Central memory CD8-positive, alpha-beta T cell (primary cell): ENCODE measurements around the gene FAM184A.
"Not testable (repeated sequence)": the region's sequence is repeated elsewhere in the genome, so short reads cannot be mapped to it uniquely, and the experiment has no call there.

Source experiments
- ATAC-seq: fragments of 150-1000 bp; cut with Tn5 transposase; replicated peaks from 2 replicates; pipeline ENCODE4 v1.10.0; 2022; ENCODE audit warnings: mild to moderate bottlenecking, moderate FRiP score, moderate number of reproducible peaks; ENCODE audit not compliant: poor library complexity, severe bottlenecking; ENCODE audit errors: extremely low read depth
- DNase-seq, 2 donors: peaks; one replicate each; pipeline ENCODE4 v3.0.0; 2021; ENCODE audit warnings: low spot score in 2 of 2
- H3K27ac Mint-ChIP-seq: one replicate; pipeline ENCODE4 v1.8.0; 2022; ENCODE audit warnings: low read depth, mild to moderate bottlenecking, moderate library complexity, mixed read lengths
- H3K27me3 Mint-ChIP-seq: one replicate; pipeline ENCODE4 v1.8.0; 2022; ENCODE audit warnings: mixed read lengths
- H3K36me3 Mint-ChIP-seq: one replicate; pipeline ENCODE4 v1.8.0; 2022; ENCODE audit warnings: mild to moderate bottlenecking, moderate library complexity, mixed read lengths; ENCODE audit not compliant: insufficient read depth
- H3K4me1 Mint-ChIP-seq: one replicate; pipeline ENCODE4 v1.8.0; 2022; ENCODE audit warnings: mixed read lengths
- H3K4me3 Mint-ChIP-seq: one replicate; pipeline ENCODE4 v1.8.0; 2022; ENCODE audit warnings: mild to moderate bottlenecking, moderate library complexity, mixed read lengths
- H3K9me3 Mint-ChIP-seq: one replicate; pipeline ENCODE4 v1.8.0; 2022; ENCODE audit warnings: mixed read lengths

The FAM184A gene

DNA sequence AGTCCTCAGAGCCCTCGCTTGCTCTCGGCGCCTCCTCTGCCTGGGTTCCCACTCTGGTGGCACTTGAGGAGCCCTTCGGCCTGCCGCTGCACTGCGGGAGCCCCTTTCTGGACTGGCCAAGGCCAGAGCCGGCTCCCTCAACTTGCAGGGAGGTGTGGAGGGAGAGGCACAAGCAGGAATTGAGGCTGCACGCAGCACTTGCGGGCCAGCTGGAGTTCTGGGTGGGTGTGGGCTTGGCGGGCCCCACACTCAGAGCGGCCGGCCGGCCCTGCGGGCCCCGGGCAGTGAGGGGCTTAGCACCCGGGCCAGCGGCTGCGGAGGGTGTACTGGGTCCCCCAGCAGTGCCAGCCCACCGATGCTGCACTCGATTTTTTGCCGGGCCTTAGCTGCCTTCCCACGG is 63.3 kb downstream of the FAM184A start:
- not testable (repeated sequence) for H3K27ac Mint-ChIP-seq, H3K36me3 Mint-ChIP-seq, H3K9me3 Mint-ChIP-seq, H3K4me3 Mint-ChIP-seq, DNase-seq, H3K27me3 Mint-ChIP-seq, ATAC-seq, H3K4me1 Mint-ChIP-seq

DNA sequence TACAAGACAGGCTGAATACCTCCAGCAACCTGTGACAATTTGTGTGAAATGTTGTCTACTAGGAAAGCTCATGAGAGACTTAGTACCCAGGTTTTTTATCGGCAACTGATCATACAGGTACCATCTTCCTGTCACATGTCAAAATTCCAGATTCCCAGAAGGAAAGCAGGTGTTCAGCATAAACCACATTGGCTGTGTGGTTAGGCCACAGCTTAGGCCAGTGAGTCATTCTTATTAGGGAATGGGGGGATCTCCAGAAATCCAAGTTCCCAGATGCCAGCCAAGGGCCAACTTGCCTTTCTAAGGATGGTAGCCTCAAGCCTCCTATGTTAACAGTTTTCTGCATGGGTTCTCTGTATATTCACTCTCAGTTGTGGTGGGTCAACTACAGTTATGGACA is 65.9 kb downstream of the FAM184A start:
- H3K9me3 Mint-ChIP-seq, result no peaks in the 10 kb centered on the region
- no peak overlapping the region for H3K27ac Mint-ChIP-seq
- no peaks in the 10 kb centered on the region for H3K4me1 Mint-ChIP-seq
- ATAC-seq (no peak), DNase-seq (no peak)
- H3K36me3 Mint-ChIP-seq, result no peaks in the 10 kb centered on the region
- no peak overlapping the region for H3K4me3 Mint-ChIP-seq
- no peaks in the 10 kb centered on the region for H3K27me3 Mint-ChIP-seq

DNA sequence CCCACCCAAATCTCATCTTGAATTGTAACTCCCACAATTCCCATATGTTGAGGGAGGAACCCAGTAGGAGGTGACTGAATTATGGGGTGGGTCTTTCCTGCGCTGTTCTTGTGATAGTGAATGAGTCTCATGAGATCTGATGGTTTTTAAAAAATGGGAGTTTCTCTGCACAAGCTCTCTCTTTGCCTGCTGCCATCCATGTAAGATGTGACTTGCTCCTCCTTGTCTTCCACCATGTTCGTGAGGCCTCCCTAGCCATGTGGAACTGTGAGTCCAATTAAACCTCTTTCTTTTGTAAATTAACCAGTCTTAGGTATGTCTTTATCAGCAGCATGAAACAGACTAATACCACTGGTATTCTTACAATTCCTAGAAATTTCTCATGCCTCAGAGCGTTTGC is 69.2 kb downstream of the FAM184A start:
- ATAC-seq, H3K27me3 Mint-ChIP-seq: not testable (repeated sequence)

DNA sequence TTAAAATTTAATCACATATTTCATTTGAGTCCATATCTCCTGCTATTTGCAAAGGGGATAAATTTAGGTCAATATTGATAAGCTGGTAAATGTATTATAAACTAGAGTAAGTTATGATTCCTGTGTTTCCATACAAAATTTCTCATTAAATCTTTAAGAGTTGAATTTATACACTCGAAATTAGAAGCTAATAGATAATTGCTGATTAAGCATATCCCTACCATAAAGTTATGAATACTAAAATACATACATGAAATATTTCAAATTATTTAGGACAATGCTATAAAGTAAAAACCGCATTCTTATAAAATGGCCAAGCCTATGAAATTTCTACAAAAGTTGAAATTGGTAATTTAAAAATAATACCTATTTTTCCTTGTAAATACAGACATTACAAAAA is 71.5 kb downstream of the FAM184A start:
- no peaks in the 10 kb centered on the region for H3K27me3 Mint-ChIP-seq
- no peak overlapping the region for H3K4me3 Mint-ChIP-seq
- H3K36me3 Mint-ChIP-seq, result no peaks in the 10 kb centered on the region
- H3K4me1 Mint-ChIP-seq, result no peaks in the 10 kb centered on the region
- H3K27ac Mint-ChIP-seq, result no peak overlapping the region
- ATAC-seq, result no peak
- DNase-seq, result no peak
- no peaks in the 10 kb centered on the region for H3K9me3 Mint-ChIP-seq

More for the DNA sequence above, 69.2 kb downstream of the FAM184A start:
- H3K36me3 Mint-ChIP-seq, H3K4me1 Mint-ChIP-seq, DNase-seq, H3K27ac Mint-ChIP-seq, H3K9me3 Mint-ChIP-seq, H3K4me3 Mint-ChIP-seq: not testable (repeated sequence)

DNA sequence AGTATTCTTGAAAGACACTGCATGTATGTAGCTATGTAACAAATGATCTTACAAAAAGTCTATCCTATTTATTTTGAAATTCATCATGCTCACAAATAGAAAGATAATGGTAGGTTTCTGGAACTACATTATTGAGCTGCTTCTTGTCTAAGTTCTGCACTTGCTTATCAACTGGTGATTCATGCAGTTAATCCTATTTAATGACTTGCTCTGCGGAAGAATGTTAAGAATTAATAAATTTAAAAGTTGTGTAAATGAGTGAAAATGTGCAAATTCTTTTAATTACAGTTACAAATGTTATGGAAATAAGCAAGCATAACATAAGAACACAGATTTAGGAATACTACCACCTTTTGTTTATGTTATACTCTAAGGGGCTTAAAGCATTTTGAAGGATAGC is 76.4 kb downstream of the FAM184A start:
- Mint-ChIP-seq H3K36me3 (no peaks in the 10 kb centered on the region), H3K27me3 (peaks cover 10% of the 10 kb centered on the region)
- DNase-seq, result no peak

DNA sequence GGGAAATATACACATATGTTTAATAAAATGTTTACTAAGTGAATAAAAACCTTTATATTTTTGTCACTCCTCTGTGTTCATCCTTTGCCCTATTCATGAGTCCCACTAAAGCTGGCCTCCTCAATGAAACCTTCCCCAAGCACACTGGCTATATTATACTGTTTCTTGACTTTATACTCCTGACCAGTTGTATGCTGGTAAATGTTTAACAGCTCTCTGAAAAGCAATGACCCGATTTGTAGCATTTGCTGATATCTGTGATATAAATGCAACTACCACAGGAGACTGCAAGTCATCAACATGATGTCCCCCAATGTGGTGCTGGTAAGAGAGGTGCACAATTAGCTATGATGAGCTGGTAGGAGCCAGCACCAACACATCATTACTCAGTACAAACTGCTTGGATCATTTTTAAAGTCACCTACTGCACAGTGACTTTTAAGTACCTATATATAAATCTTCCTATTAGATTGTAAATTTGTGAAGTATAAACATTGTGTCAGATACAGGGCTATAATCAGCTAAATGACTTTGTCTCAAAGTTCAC is 78.9 kb downstream of the FAM184A start:
- no peak overlapping the region for H3K4me3 Mint-ChIP-seq
- no peaks in the 10 kb centered on the region for H3K9me3 Mint-ChIP-seq
- H3K36me3 Mint-ChIP-seq, result no peaks in the 10 kb centered on the region
- DNase-seq, result no peak
- ATAC-seq, result no peak
- no peak overlapping the region for H3K27ac Mint-ChIP-seq
- H3K27me3 Mint-ChIP-seq, result peaks cover 10% of the 10 kb centered on the region
- no peaks in the 10 kb centered on the region for H3K4me1 Mint-ChIP-seq

More for the DNA sequence above, 76.4 kb downstream of the FAM184A start:
- Mint-ChIP-seq H3K9me3 (no peaks in the 10 kb centered on the region), H3K4me1 (no peaks in the 10 kb centered on the region), H3K4me3 (no peak overlapping the region), H3K27ac (no peak overlapping the region)
- no peak for ATAC-seq

DNA sequence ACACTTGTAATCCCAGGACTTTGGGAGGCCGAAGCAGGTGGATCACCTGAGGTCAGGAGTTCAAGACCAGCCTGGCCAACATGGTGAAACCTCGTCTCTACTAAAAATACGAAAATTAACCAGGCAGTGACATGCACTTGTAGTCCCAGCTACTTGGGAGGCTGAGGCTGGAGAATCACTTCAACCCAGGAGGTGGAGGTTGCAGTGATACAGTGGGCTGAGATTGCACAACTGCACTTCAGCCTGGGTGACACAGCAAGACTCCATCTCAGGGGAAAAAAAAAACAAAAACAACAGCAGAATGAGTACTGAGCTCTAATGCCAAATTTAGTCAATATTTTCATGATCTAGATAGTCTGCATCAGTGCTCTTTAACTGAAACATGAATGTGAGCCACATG is 81.0 kb downstream of the FAM184A start:
- DNase-seq, result not testable (repeated sequence)
- peaks cover 10% of the 10 kb centered on the region for H3K27me3 Mint-ChIP-seq

DNA sequence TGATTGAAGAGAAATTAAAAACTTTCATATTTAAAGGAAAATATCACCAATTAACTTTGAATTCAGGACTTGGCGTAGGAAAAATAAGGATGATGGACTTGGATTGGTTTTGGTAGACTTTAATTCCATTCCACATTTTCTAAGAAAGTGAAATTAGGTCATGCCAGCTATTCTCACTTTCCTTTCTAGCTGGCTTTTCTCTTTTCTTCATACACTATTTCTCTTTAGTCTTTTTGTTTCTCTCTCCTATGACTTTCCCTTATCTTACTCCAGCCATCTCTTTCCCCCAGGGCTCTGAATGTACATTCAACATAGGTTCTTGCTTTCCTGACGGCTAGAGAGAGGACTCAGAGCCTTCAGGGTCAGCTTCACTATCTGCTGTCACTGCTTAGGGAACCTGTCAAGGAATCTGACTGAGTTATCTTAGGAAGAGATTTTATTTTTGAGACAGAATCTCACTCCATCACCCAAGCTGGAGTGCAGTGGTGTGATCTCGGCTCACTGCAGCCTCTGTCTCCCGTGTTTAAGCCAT is 82.1 kb downstream of the FAM184A start:
- Mint-ChIP-seq H3K4me1 (no peaks in the 10 kb centered on the region), H3K4me3 (no peak overlapping the region), H3K9me3 (no peaks in the 10 kb centered on the region), H3K27me3 (peaks cover 10% of the 10 kb centered on the region), H3K36me3 (no peaks in the 10 kb centered on the region), H3K27ac (no peak overlapping the region)
- no peak for ATAC-seq
- no peak for DNase-seq

More for the DNA sequence above, 81.0 kb downstream of the FAM184A start:
- ATAC-seq, H3K27ac Mint-ChIP-seq, H3K4me1 Mint-ChIP-seq, H3K4me3 Mint-ChIP-seq, H3K9me3 Mint-ChIP-seq, H3K36me3 Mint-ChIP-seq: not testable (repeated sequence)

DNA sequence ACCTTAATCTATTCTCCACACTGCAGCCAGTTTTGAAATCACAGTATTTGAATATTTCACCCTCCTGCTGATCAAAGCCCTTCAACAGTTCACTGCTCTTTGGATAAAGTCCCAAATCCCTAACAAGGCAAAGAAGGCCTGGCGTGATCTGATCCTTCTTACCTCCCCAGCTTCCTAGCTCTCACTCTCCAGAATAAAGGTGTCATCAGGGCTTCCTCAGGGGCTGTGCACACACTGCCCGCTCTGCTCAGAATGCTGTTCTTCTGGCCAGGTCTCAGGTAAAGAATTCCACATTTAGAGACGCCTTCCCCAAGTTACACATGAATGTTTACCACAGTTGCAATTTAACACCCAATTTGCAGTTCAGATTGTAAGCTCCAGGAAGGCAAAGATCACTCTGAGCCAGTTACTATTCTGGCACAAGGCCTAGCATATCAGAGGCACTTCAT is 84.6 kb downstream of the FAM184A start:
- ATAC-seq (no peak), DNase-seq (no peak)
- no peak overlapping the region for H3K27ac Mint-ChIP-seq
- H3K9me3 Mint-ChIP-seq, result no peaks in the 10 kb centered on the region
- H3K4me1 Mint-ChIP-seq, result no peaks in the 10 kb centered on the region
- no peak overlapping the region for H3K4me3 Mint-ChIP-seq
- no peaks in the 10 kb centered on the region for H3K27me3 Mint-ChIP-seq
- H3K36me3 Mint-ChIP-seq, result no peaks in the 10 kb centered on the region

DNA sequence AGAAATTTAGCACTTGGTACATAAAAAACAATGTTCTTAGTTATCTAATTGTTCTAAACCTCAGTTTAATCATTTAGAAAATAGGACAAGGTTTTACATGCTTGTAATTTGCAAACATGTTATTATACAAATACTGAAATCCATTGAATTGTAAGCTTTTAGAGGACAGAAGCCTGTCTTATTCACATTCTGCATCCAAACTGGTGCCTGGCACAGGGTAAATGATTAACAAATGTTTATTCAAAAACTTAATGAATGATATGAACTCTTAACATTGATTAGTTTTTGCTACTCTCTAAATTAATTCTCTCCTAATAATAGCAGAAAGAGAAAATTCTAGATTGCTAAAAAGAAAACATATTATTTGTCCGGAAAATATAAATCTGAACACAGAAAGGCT is 85.1 kb downstream of the FAM184A start:
- Mint-ChIP-seq H3K4me3 (no peak overlapping the region), H3K4me1 (no peaks in the 10 kb centered on the region), H3K9me3 (no peaks in the 10 kb centered on the region), H3K27me3 (no peaks in the 10 kb centered on the region), H3K36me3 (no peaks in the 10 kb centered on the region), H3K27ac (no peak overlapping the region)
- no peak for ATAC-seq
- DNase-seq, result no peak

DNA sequence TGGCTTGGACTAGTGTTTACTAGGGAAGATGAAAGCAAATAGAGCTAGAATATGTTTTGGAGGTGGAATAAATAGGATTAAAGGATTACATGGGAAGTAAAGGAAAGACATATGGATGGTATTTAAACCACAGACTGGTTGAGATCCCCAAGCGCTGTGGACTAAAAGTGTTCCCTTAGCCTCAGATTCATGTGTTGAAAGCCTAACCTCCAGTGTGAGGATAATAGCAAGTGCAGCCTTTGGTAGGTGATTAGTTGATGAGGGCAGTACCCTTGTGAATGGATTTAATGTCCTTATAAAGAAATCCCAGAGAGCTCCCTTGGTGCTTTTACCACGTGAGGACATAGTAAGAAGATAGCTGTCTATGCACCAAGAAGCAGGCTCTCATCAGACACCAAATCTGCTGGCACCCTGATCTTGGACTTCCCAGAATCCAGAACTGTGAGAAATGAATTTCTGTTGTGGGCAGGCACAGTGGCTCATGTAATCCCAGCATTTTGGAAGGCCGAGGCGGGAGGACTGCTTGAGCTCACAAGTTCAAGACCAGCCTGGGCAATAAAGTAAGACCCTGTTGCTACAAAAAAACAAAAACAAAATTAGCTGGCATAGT is 86.2 kb downstream of the FAM184A start:
- Mint-ChIP-seq H3K4me3 (no peak overlapping the region), H3K9me3 (no peaks in the 10 kb centered on the region), H3K27ac (no peak overlapping the region), H3K36me3 (no peaks in the 10 kb centered on the region), H3K4me1 (no peaks in the 10 kb centered on the region), H3K27me3 (no peaks in the 10 kb centered on the region)
- DNase-seq (no peak), ATAC-seq (no peak)

DNA sequence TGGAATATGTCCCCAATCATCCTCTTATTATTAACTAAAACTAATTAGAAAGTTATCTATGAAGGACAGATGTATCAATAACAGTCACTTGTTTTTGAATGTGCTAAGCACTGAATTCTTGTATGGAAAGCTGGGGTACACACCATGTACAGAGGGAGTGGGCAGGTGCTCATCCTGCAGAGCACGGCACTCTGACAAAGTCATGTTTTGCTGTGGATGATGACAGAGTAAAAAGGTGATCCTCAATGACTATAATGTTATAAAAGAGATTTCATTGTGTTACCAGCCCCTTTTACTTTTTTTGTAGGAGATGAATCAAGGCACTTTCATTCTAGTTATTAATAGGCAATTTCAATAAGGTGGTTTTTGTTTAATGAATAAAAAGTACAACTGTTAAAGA is 92.2 kb downstream of the FAM184A start:
- Mint-ChIP-seq H3K27ac (no peak overlapping the region), H3K4me1 (no peaks in the 10 kb centered on the region), H3K9me3 (no peaks in the 10 kb centered on the region), H3K36me3 (no peaks in the 10 kb centered on the region), H3K27me3 (no peaks in the 10 kb centered on the region), H3K4me3 (no peak overlapping the region)
- ATAC-seq, result no peak
- DNase-seq, result no peak

DNA sequence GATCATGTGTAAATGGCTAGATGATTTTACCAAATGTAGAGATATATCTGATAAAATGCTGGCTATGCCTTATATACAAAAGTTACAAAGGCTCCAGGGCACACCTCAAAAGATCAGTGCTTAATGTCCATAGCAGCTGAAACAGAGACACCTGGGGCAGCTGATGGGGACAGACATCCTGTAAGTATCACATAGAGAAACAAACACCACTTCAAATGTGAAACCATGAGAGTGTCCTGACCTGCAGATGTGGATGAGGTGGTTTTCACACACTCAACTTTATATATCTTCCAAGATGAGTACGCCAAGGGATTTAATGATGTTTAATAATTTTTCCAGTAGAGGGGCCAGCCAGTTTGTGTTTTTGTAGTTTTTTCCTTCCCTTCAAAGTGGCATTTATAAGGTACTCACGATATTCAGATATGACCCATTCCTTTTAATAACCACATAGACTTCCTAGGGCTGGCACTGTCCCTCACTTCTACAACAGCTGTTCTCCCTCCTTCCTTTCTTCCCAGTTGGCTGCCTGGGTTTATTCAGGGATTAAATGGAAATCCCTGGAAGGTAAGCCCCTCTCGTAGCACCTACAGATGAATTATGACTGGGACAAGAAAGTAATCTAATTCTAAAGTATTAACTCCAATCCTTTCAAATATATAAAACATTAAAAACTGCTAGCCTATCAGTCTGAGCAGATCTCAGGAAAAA is 93.2 kb downstream of the FAM184A start:
- Mint-ChIP-seq H3K4me1 (no peaks in the 10 kb centered on the region), H3K27ac (no peak overlapping the region), H3K4me3 (no peak overlapping the region), H3K9me3 (no peaks in the 10 kb centered on the region), H3K36me3 (no peaks in the 10 kb centered on the region), H3K27me3 (no peaks in the 10 kb centered on the region)
- ATAC-seq (no peak), DNase-seq (no peak)
